Testis (tissue), 5 donors: ENCODE data around the gene RPUSD4. TPM values are rescaled to one million over a fixed set of nuclear protein-coding genes. Genes with fewer than 3 reads are reported as not detected.
"Not testable (repeated sequence)": the region's sequence is repeated elsewhere in the genome, so short reads cannot be mapped to it uniquely, and the experiment has no call there.

Experiments
- DNase-seq: peaks from one replicate; pipeline ENCODE4 v3.0.0-alpha.2; 2019
- H3K27ac ChIP-seq, 2 donors: fragments of 200-600 bp; sonication (generic); one replicate each; pipeline ENCODE4 v1.5.1; 2019
- H3K27me3 ChIP-seq: fragments of 200-600 bp; sonication (generic); one replicate; pipeline ENCODE4 v1.5.1; 2019
- H3K36me3 ChIP-seq: fragments of 200-600 bp; sonication (generic); one replicate; pipeline ENCODE4 v1.5.1; 2017; ENCODE audit warnings: low read depth; ENCODE audit errors: missing control alignments
- H3K4me1 ChIP-seq: fragments of 200-600 bp; sonication (generic); one replicate; pipeline ENCODE4 v1.5.1; 2019
- H3K4me3 ChIP-seq, 2 donors: fragments of 200-600 bp; sonication (generic); one replicate each; pipeline ENCODE4 v1.5.1; 2017 to 2019
- H3K9me3 ChIP-seq: fragments of 200-600 bp; sonication (generic); one replicate; pipeline ENCODE4 v1.5.1; 2017
- CTCF ChIP-seq, 3 experiments: fragments of 450-650 bp in 2 of 3; fragments of 200-600 bp in 1 of 3; sonication (generic) in 1 of 3; IDR thresholded peaks; one replicate each; pipeline ENCODE4 v1.5.1; 2016 to 2019; ENCODE audit warnings: antibody characterized with exemption in 3 of 3, mild to moderate bottlenecking in 2 of 3, moderate library complexity in 1 of 3
- POLR2A ChIP-seq: fragments of 450-650 bp; IDR thresholded peaks from one replicate; pipeline ENCODE4 v1.6.1; 2017; ENCODE audit warnings: antibody characterized with exemption, mild to moderate bottlenecking, moderate library complexity
- WGBS, 2 donors: methylation state at CpG; one replicate each; pipeline ENCODE4 v1.1.5; 2018; 5-methylcytosine and 5-hydroxymethylcytosine counted together
- intact Hi-C: fragments of 100-400 bp; cut with DNase I; formaldehyde crosslinking; loops from one replicate; pipeline ENCODE4 v1.15.1; 2023; ENCODE audit warnings: low total_unique reads
- long read RNA-seq, 2 donors: transcript quantifications; one replicate each; lab custom pipeline, GENCODE V29; 2026
- polyA plus RNA-seq: library from polyadenylated mRNA; stranded (reverse); fragments of 350-450 nt; fragmentation: Illumina TruSeq; extraction: RNeasy Lipid Tissue Mini Kit (QIAGEN cat#74804); gene quantifications from one replicate; pipeline ENCODE4 v1.2.3, GENCODE V29; 2014; ENCODE audit warnings: low read depth, low replicate concordance; ENCODE audit not compliant: insufficient read depth
- total RNA-seq, 2 donors: library from RNA; depleted of rRNA; stranded (reverse); fragments of >200 nt; gene quantifications; one replicate each; pipeline ENCODE4 v1.2.3, GENCODE V29; 2016

RPUSD4 gene
- total RNA-seq (10 to 100 TPM; 25.9 to 33.8 TPM), polyA plus RNA-seq (27.5 TPM)
- long read RNA-seq, donor 1, transcript RPUSD4-201 (7 exons, 2,512 nt), result major isoform, 11 of 13 reads
- long read RNA-seq, donor 1, partial matches to known transcripts, result 0 of 13 reads
- long read RNA-seq, donor 1, other reads (novel, unspliced or antisense), result 0 of 13 reads
- long read RNA-seq, donor 2, transcript RPUSD4-201 (7 exons, 2,512 nt), result major isoform, 8 of 9 reads
- long read RNA-seq, donor 2, partial matches to known transcripts, result 0 of 9 reads
- long read RNA-seq, donor 2, other reads (novel, unspliced or antisense), result 0 of 9 reads

GRCh38 chr11:126211236-126212088 is at the start of gene RPUSD4, which contains the start of gene FAM118B:
Gene RPUSD4 (minus strand): TSS chr11:126211650. CDS start chr11:126211638, 12 bp downstream.
Gene FAM118B (plus strand): TSS chr11:126211782. CDS start chr11:126235002, 23,220 bp downstream.
- TF ChIP-seq POLR2A (peak; percentile 76), CTCF (IDR thresholded peaks at IDR 0.05) (no peak)
- WGBS, 2 donors, result 0% methylated on average over 45 to 62 of the region's 62 CpGs
- intact Hi-C loops, result no loop called here
- no peaks in the 10 kb centered on the region for H3K36me3 ChIP-seq
- peak within 1 kb of the TSS; percentile 47 to 68 for H3K27ac ChIP-seq
- peak; percentile 99 for DNase-seq
- peak within 1 kb of the TSS; percentile 75 to 97 for H3K4me3 ChIP-seq
- no peaks in the 10 kb centered on the region for H3K9me3 ChIP-seq
- H3K4me1 ChIP-seq, result peaks cover 31% of the 10 kb centered on the region
- H3K27me3 ChIP-seq, result no peaks in the 10 kb centered on the region

GRCh38 chr11:126257764-126258163 is 46.3 kb upstream of the RPUSD4 start:
- no peak overlapping the region for H3K4me3 ChIP-seq
- intact Hi-C loops, result no loop called here
- no peaks in the 10 kb centered on the region for H3K36me3 ChIP-seq
- no peaks in the 10 kb centered on the region for H3K9me3 ChIP-seq
- H3K27ac ChIP-seq, result no peak overlapping the region
- 82 to 94% methylated on average over 2 of the region's 2 CpGs for WGBS, 2 donors
- H3K4me1 ChIP-seq, result peaks cover 17% of the 10 kb centered on the region
- no peak for DNase-seq
- H3K27me3 ChIP-seq, result no peaks in the 10 kb centered on the region
- TF ChIP-seq POLR2A, result no peak
- no peak for TF ChIP-seq CTCF (IDR thresholded peaks at IDR 0.05)

GRCh38 chr11:126257144-126257543 is 45.7 kb upstream of the RPUSD4 start:
- no peaks in the 10 kb centered on the region for H3K36me3 ChIP-seq
- WGBS, 2 donors, result 85 to 88% methylated on average over 2 of the region's 2 CpGs

GRCh38 chr11:126256216-126256615 is 44.8 kb upstream of the RPUSD4 start:
- TF ChIP-seq CTCF (IDR thresholded peaks at IDR 0.05) (no peak), POLR2A (no peak)
- H3K27ac ChIP-seq, result no peak overlapping the region
- peaks cover 17% of the 10 kb centered on the region for H3K4me1 ChIP-seq
- H3K4me3 ChIP-seq, result no peak overlapping the region
- H3K27me3 ChIP-seq, result no peaks in the 10 kb centered on the region
- DNase-seq, result no peak
- no peaks in the 10 kb centered on the region for H3K9me3 ChIP-seq
- intact Hi-C loops, result no loop called here
- WGBS, 2 donors, result 92% methylated on average over 4 of the region's 4 CpGs
- H3K36me3 ChIP-seq, result no peaks in the 10 kb centered on the region

More at GRCh38 chr11:126257144-126257543, 45.7 kb upstream of the RPUSD4 start:
- H3K4me1 ChIP-seq, result peaks cover 17% of the 10 kb centered on the region
- no peak for DNase-seq
- intact Hi-C loops, result no loop called here
- no peaks in the 10 kb centered on the region for H3K27me3 ChIP-seq
- no peak overlapping the region for H3K27ac ChIP-seq
- no peak overlapping the region for H3K4me3 ChIP-seq
- no peak for TF ChIP-seq CTCF (IDR thresholded peaks at IDR 0.05)
- TF ChIP-seq POLR2A, result no peak
- H3K9me3 ChIP-seq, result no peaks in the 10 kb centered on the region

GRCh38 chr11:126255507-126255906 is 44.1 kb upstream of the RPUSD4 start:
- H3K27me3 ChIP-seq, H3K36me3 ChIP-seq, H3K27ac ChIP-seq, intact Hi-C loops, DNase-seq, H3K4me3 ChIP-seq, H3K9me3 ChIP-seq: not testable (repeated sequence)
- peaks cover 13% of the 10 kb centered on the region for H3K4me1 ChIP-seq
- WGBS, 2 donors, result 92 to 94% methylated on average over 5 of the region's 5 CpGs
